Measurements from ENCODE around the gene STK10. TPM values are rescaled to one million over a fixed set of nuclear protein-coding genes. Genes with fewer than 3 reads are reported as not detected.
A peak's percentile ranks its signal among the peaks of the same experiment; 100 is the strongest.

STK10 gene
- total RNA-seq, 1 donor from 2014 or later, result 32.3 TPM

DNA sequence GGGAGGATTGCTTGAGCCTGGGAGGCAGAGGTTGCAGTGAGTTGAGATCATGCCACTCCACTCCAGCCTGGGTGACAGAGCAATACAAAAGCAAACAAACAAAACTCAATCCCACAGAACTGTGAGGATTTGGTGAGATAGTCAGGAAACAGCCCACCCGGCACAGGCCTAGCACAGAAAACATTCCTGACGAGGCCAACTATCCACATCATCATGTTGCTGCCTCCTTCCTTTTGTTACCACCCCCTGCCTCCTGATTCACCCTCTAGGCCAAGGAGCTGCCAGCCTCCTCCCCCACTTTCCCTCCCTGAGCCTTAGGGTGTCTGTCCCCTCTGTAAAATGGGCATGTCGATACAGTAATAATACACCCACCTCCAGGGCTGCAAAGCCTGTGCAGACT lies 39.0 kb downstream of the STK10 start:
- peaks cover 2% of the 10 kb centered on the region for H3K36me3 Mint-ChIP-seq (ENCODE audit: low read depth)
- H3K27me3 Mint-ChIP-seq (ENCODE audit: low read depth), result no peaks in the 10 kb centered on the region
- no peak for DNase-seq (ENCODE audit: low read depth, low spot score)
- H3K27ac Mint-ChIP-seq (ENCODE audit: unreplicated experiment), result peak overlapping the region; percentile 40
- no peak overlapping the region for H3K4me3 Mint-ChIP-seq
- TF ChIP-seq CTCF (conservative IDR thresholded peaks at IDR 0.05), result no peak
- peaks cover 41% of the 10 kb centered on the region for H3K4me1 Mint-ChIP-seq
- H3K9me3 Mint-ChIP-seq, result no peaks in the 10 kb centered on the region

DNA sequence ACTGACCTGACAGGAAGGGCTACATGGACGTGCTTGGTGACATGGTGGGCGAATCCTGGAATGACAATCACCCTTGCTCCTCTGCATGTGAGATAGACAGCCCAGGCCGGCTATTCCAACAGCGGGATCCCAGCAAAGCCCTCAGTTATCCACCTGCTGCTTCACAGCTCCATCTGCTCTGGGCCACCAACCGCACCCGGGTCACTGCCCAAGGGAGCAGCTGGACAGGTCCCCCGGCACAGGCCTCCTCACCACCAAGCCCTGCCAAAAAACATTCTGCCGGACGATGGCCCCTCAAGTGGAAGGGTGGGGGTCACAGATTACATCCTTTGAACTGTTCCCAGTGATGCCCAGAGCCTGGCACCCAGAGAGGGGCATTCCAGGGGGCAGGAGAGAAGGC lies 39.6 kb downstream of the STK10 start:
- DNase-seq (ENCODE audit: low read depth, low spot score), result no peak
- Mint-ChIP-seq H3K4me1 (peaks cover 48% of the 10 kb centered on the region), H3K4me3 (no peak overlapping the region), H3K27ac (ENCODE audit: unreplicated experiment) (peak overlapping the region; percentile 84), H3K9me3 (no peaks in the 10 kb centered on the region), H3K36me3 (ENCODE audit: low read depth) (peaks cover 2% of the 10 kb centered on the region), H3K27me3 (ENCODE audit: low read depth) (no peaks in the 10 kb centered on the region)
- TF ChIP-seq CTCF (conservative IDR thresholded peaks at IDR 0.05), result no peak

GRCh38 chr5:172147857-172148256 lies 40.2 kb downstream of the STK10 start:
- no peaks in the 10 kb centered on the region for H3K9me3 Mint-ChIP-seq
- H3K36me3 Mint-ChIP-seq (ENCODE audit: low read depth), result no peaks in the 10 kb centered on the region
- peak overlapping the region; percentile 84 for H3K27ac Mint-ChIP-seq (ENCODE audit: unreplicated experiment)
- DNase-seq (ENCODE audit: low read depth, low spot score), result no peak
- no peaks in the 10 kb centered on the region for H3K27me3 Mint-ChIP-seq (ENCODE audit: low read depth)
- TF ChIP-seq CTCF (conservative IDR thresholded peaks at IDR 0.05), result no peak
- H3K4me1 Mint-ChIP-seq, result peaks cover 49% of the 10 kb centered on the region
- peak overlapping the region; percentile 23 for H3K4me3 Mint-ChIP-seq

GRCh38 chr5:172146748-172147092 lies 41.3 kb downstream of the STK10 start:
- no peak for TF ChIP-seq CTCF (conservative IDR thresholded peaks at IDR 0.05)
- no peak for DNase-seq (ENCODE audit: low read depth, low spot score)
- Mint-ChIP-seq H3K4me3 (no peak overlapping the region), H3K36me3 (ENCODE audit: low read depth) (no peaks in the 10 kb centered on the region), H3K4me1 (peaks cover 48% of the 10 kb centered on the region), H3K9me3 (no peaks in the 10 kb centered on the region), H3K27me3 (ENCODE audit: low read depth) (no peaks in the 10 kb centered on the region), H3K27ac (ENCODE audit: unreplicated experiment) (no peak overlapping the region)

- peak overlapping the region; percentile 12 for H3K27ac Mint-ChIP-seq (ENCODE audit: unreplicated experiment)
- H3K9me3 Mint-ChIP-seq, result no peaks in the 10 kb centered on the region
- peaks cover 48% of the 10 kb centered on the region for H3K4me1 Mint-ChIP-seq
- H3K36me3 Mint-ChIP-seq (ENCODE audit: low read depth), result no peaks in the 10 kb centered on the region
- no peak for DNase-seq (ENCODE audit: low read depth, low spot score)
- no peak for TF ChIP-seq CTCF (conservative IDR thresholded peaks at IDR 0.05)
- no peak overlapping the region for H3K4me3 Mint-ChIP-seq
- H3K27me3 Mint-ChIP-seq (ENCODE audit: low read depth), result no peaks in the 10 kb centered on the region
Measured at GRCh38 chr5:172145870-172146747, 41.9 kb downstream of the STK10 start.

Data from neural crest cell (in vitro differentiated cells).